Umbilical cord (tissue), 2 donors: ENCODE data around the gene RCSD1. TPM values are rescaled to one million over a fixed set of nuclear protein-coding genes. Genes with fewer than 3 reads are reported as not detected.

Experiments used
- DNase-seq: peaks from one replicate; pipeline ENCODE4 v3.0.0-alpha.2; 2015; ENCODE audit warnings: low spot score
- total RNA-seq: library from RNA; depleted of rRNA; stranded (reverse); fragments of >200 nt; gene quantifications from one replicate; pipeline ENCODE4 v1.2.3, GENCODE V29; 2014; ENCODE audit warnings: low replicate concordance; ENCODE audit not compliant: insufficient read depth

The RCSD1 gene
- total RNA-seq, 1 donor from 2014 or later = 17.8 TPM

DNA sequence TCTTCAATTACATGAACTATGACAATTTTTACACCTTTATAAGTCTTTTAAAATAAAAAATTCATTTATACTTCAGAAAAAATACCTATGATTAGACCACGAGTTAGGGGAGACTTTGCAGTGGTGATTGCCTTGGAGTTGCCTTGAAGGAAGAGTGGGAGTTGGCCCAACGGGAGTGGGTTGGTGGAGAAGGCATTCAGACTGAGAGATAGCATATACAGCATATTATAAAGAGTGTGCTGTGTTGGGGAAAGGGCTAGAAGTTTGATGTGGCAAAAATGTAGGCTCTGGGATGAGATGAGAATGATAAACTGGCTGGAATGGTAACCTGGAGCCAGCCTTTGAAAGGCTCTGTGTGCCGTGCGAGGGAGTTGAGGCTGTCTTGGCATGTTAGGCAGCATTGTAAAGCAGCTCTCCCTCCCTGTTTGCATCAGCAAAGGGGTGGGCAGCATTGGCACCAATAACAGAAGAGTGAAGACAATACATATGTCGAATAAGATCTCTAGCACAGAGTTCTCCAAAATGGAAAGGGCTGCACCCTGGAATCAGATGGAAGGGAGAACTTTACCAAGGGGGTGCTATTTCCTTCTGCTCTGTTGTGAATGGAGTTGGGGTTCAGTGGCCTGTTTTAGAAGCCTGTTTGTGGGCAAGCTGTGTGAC is 116.1 kb downstream of the RCSD1 start:
- DNase-seq = no peak

DNA sequence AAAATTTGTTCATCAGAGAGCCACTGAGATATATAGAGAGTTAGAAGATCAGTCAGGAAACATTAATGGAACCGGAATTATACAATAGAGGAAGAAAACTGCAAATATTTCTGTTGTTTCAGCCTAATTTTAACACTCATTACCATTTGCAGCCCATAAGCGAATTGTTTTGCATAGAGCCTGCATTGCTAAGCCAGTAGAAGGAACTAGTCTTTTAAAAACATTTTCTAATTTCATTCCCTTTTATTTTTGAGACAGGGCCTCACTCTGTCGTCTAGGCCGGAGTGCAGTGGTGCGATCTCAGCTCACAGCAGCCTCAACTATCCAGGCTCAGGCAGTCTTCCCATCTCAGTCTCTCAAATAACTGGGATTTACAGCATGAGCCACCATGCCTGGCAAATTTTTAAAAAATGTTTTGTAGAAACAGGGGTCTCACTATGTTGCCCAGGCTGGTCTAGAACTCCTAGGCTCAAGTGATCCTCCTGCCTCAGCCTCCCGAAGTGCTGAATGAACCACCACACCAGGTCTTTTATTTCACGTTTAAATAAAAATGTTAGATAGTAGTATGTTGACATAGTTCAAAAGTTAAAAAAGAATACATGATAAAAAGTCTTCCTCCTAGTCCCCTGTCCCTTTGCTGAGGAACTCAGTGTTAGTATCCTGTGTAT is 117.1 kb downstream of the RCSD1 start:
- DNase-seq = no peak

DNA sequence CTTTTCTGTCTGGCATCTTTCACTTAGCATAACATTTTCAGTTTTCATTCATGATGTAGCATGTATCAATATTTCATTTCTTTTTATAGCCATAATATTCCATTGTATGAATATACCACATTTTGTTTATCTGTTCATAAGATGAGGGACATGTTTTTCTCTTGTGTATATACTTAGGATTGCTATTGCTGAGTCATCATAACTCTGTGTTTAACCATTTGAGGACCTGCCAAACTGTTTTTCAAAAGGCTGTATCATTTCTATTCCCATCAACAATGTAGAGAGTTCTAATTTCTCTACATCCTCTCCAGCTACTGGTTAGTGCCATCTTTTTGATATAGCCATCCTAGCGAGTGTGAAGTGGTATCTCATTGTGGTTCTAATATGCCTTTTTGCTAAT is 118.0 kb downstream of the RCSD1 start:
- no peak for DNase-seq

DNA sequence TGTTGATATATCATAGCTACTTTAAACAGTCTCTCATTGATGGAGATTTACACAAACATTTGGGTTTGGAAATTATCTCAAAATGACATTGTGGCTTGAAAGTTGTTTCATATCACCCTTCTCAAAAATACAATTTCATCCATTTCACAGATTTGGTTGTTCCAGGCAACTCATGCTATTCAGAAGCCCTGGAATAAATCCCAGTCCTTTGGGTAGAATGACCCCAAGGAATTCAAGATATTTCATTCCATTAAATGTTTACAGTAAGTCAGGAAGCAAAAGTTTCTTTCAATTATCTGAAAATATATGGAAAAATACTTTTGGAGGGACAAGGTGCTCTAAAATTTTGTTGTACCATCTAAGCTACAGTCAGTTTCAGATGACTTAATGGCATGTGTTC is 118.9 kb downstream of the RCSD1 start:
- no peak for DNase-seq

DNA sequence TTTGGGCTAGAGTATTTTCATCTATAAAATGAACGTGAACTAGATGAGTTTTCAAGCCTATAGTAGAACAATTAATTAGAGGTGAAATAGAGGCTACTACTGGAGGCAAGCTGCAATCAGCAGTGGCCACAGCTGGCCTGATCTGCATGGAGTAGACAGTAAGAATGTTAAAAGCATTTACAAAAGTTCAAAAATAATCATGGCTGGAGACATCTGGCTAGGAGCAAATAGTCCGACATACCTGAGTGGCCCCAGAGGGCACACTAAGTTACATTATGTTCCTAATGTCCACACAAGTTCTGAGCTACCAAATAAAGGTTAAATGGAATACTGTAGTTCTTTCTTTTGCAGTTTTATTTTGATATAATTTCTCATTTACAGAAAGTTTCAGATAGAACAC is 119.7 kb downstream of the RCSD1 start:
- no peak for DNase-seq

DNA sequence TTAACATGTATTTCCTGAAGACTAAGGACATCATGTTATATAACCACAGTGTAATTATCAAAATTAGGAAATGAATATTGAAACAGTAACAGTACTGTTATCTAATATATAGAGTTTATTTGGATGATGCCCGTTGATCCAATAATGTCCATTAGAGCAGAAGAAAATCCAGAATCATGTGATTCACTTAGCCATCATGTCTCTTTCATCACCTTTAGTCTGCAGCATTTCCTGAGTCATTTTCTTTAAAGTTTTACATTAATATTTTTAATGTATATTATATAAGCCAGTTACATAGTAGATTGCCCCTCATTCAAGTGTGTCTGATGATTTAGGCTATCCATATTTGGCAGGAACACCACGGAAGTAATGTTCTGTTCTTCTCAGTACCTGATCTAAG is 120.6 kb downstream of the RCSD1 start:
- no peak for DNase-seq

DNA sequence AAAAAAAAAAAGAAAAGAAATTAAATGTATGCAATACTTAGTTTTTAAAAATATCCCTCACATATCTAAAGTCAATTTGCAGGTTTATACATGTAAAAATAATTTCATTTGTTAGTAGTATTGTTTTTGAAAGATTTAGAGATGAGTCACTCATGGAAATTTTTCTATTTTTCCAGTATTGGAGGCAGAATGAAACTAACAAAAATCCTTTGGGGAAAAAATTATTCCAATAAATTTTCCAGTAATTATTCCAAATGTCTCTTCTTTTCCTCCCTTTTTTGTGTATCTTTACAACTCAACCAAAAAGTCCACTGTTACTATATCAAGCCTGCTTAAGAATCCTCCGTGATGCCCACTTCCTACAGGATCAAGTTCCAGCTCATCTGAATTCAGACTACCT is 121.6 kb downstream of the RCSD1 start:
- no peak for DNase-seq

DNA sequence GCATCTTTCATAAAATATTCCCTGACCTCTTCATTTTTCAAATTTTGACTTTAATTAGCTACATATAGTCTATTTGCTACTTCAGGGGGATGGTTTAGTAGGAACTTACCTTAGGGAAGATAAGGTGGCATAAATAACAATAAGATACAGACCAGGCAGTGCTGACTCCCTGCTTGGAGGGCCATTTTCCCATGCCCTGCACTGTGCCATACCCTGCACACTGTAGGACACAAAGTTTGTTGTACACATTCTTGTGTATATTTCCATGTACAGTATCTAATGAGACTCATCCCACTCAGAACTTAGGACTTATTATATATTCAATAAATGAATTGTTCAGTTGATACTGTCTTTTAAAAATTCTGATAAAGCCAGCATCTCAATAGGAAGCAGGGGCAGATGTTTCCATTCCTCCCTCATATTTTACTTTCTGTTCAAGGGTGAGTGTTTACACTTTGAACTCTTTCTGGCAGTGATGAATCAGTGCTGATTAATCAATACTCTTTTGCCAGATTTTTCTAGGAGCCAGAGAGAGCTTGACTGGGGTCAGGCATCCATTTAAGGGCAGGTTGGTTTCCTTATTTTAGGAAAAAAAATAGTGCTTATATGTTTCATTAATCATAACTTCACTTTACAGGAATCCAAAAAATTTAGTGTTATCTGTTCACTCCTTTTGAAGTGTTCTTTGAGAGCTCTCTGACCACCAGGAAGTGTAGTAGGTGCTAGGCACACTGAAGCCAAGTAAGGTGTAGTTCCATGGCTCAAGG is 122.4 kb downstream of the RCSD1 start:
- no peak for DNase-seq

DNA sequence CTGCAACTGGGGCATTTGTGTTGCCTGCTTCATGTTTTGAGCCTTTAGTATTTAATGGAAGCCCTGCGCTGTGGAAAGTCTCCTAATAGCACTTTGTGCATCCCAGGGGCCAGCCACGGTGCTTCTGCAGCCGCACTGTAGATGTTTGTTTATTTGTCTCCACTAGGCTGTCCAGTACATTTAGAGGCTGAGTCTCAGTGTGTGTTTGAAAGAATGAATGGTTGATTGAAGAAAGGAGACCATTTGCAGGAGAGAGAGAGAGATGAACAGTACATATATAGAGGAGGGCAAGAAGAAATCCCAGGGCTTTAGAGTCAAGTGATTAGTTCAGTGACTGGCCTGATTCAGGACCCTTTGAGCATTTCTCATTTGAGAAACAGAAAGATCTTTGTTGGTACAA is 125.6 kb downstream of the RCSD1 start:
- DNase-seq = no peak

Other genes with a start within 250 kb of the RCSD1 start
- 6.5 TPM for gene CD247, start 111.7 kb upstream of the RCSD1 start, total RNA-seq
- gene CREG1, start 76.5 kb upstream of the RCSD1 start, total RNA-seq = 56.8 TPM
- gene MPZL1, start 91.8 kb downstream of the RCSD1 start, total RNA-seq = 108 TPM